Naive B cell (primary cell): ENCODE data around the gene SLC8A1. TPM values are rescaled to one million over a fixed set of nuclear protein-coding genes. Genes with fewer than 3 reads are reported as not detected.

Experiments
- ATAC-seq, 2 donors: fragments of 150-1000 bp; cut with Tn5 transposase; 2 replicates each; pipeline ENCODE4 v1.10.0; 2021; ENCODE audit warnings: low read depth in 2 of 2, mild to moderate bottlenecking in 2 of 2, moderate library complexity in 2 of 2
- DNase-seq: peaks from one replicate; pipeline ENCODE4 v3.0.0; 2022
- H3K27ac Mint-ChIP-seq, 6 donors: one replicate each; pipeline ENCODE4 v1.8.0; 2020 to 2022; ENCODE audit warnings: mild to moderate bottlenecking in 6 of 6, mixed read lengths in 6 of 6, moderate library complexity in 5 of 6, inconsistent platforms in 2 of 6
- H3K27me3 Mint-ChIP-seq, 3 donors: one replicate each; pipeline ENCODE4 v1.8.0; 2021 to 2022; ENCODE audit warnings: mixed read lengths in 3 of 3, mild to moderate bottlenecking in 1 of 3
- H3K36me3 Mint-ChIP-seq, 2 donors: one replicate each; pipeline ENCODE4 v1.8.0; 2020 to 2022; ENCODE audit warnings: mixed read lengths in 2 of 2, inconsistent platforms in 1 of 2, mild to moderate bottlenecking in 1 of 2
- H3K4me1 Mint-ChIP-seq, 3 donors: one replicate each; pipeline ENCODE4 v1.8.0; 2020 to 2022; ENCODE audit warnings: mixed read lengths in 3 of 3, inconsistent platforms in 1 of 3, mild to moderate bottlenecking in 1 of 3, moderate library complexity in 1 of 3
- H3K4me3 Mint-ChIP-seq, 8 donors: one replicate each; pipeline ENCODE4 v1.8.0; 2020 to 2022; ENCODE audit warnings: mild to moderate bottlenecking in 8 of 8, mixed read lengths in 8 of 8, moderate library complexity in 8 of 8, inconsistent platforms in 2 of 8
- H3K9me3 Mint-ChIP-seq, 7 donors: one replicate each; pipeline ENCODE4 v1.8.0; 2020 to 2022; ENCODE audit warnings: mixed read lengths in 7 of 7, mild to moderate bottlenecking in 5 of 7, inconsistent platforms in 2 of 7, moderate library complexity in 1 of 7
- polyA plus RNA-seq, 6 donors: library from polyadenylated mRNA; unstranded; fragments of 300-500 nt; fragmentation: Illumina TruSeq; gene quantifications; one replicate each; pipeline ENCODE4 v1.2.3, GENCODE V29; 2021; ENCODE audit warnings: low read depth in 6 of 6

Gene SLC8A1
- polyA plus RNA-seq, 6 donors from 2014 or later: 0.04 TPM; not detected in 5

- ATAC-seq (no peak), DNase-seq (no peak)
- H3K4me3 Mint-ChIP-seq: no peak overlapping the region
- H3K27me3 Mint-ChIP-seq: no peaks in the 10 kb centered on the region
- no peaks in the 10 kb centered on the region for H3K9me3 Mint-ChIP-seq
- no peaks in the 10 kb centered on the region for H3K4me1 Mint-ChIP-seq
- H3K36me3 Mint-ChIP-seq: no peaks in the 10 kb centered on the region
- H3K27ac Mint-ChIP-seq: peak overlapping the region in 1 of 6 donors; percentile 0
Observed at GRCh38 chr2:40128796-40129195, 323.1 kb downstream of the SLC8A1 start.

GRCh38 chr2:40127890-40128557 lies 323.9 kb downstream of the SLC8A1 start:
- Mint-ChIP-seq H3K4me3 (no peak overlapping the region), H3K27me3 (no peaks in the 10 kb centered on the region), H3K36me3 (no peaks in the 10 kb centered on the region), H3K4me1 (no peaks in the 10 kb centered on the region), H3K9me3 (no peaks in the 10 kb centered on the region), H3K27ac (no peak overlapping the region)
- ATAC-seq (no peak), DNase-seq (no peak)

GRCh38 chr2:40127146-40127545 lies 324.7 kb downstream of the SLC8A1 start:
- H3K36me3 Mint-ChIP-seq: no peaks in the 10 kb centered on the region
- no peaks in the 10 kb centered on the region for H3K27me3 Mint-ChIP-seq
- no peaks in the 10 kb centered on the region for H3K9me3 Mint-ChIP-seq
- no peaks in the 10 kb centered on the region for H3K4me1 Mint-ChIP-seq
- no peak for DNase-seq
- no peak overlapping the region for H3K4me3 Mint-ChIP-seq
- H3K27ac Mint-ChIP-seq: no peak overlapping the region
- ATAC-seq: no peak

GRCh38 chr2:40126006-40126405 lies 325.9 kb downstream of the SLC8A1 start:
- H3K27ac Mint-ChIP-seq: peak overlapping the region in 1 of 6 donors; percentile 46
- DNase-seq (no peak), ATAC-seq (no peak)
- H3K36me3 Mint-ChIP-seq: no peaks in the 10 kb centered on the region
- no peaks in the 10 kb centered on the region for H3K27me3 Mint-ChIP-seq
- H3K4me3 Mint-ChIP-seq: no peak overlapping the region
- no peaks in the 10 kb centered on the region for H3K4me1 Mint-ChIP-seq
- H3K9me3 Mint-ChIP-seq: no peaks in the 10 kb centered on the region

GRCh38 chr2:40123746-40124145 lies 328.1 kb downstream of the SLC8A1 start:
- H3K4me3 Mint-ChIP-seq: no peak overlapping the region
- no peaks in the 10 kb centered on the region for H3K9me3 Mint-ChIP-seq
- H3K36me3 Mint-ChIP-seq: no peaks in the 10 kb centered on the region
- no peaks in the 10 kb centered on the region for H3K4me1 Mint-ChIP-seq
- H3K27ac Mint-ChIP-seq: no peak overlapping the region
- ATAC-seq (no peak), DNase-seq (no peak)
- H3K27me3 Mint-ChIP-seq: no peaks in the 10 kb centered on the region

GRCh38 chr2:40123326-40123725 lies 328.6 kb downstream of the SLC8A1 start:
- ATAC-seq (no peak), DNase-seq (no peak)
- no peaks in the 10 kb centered on the region for H3K27me3 Mint-ChIP-seq
- no peaks in the 10 kb centered on the region for H3K9me3 Mint-ChIP-seq
- no peaks in the 10 kb centered on the region for H3K36me3 Mint-ChIP-seq
- H3K4me3 Mint-ChIP-seq: no peak overlapping the region
- peak overlapping the region in 1 of 6 donors; percentile 13 for H3K27ac Mint-ChIP-seq
- no peaks in the 10 kb centered on the region for H3K4me1 Mint-ChIP-seq

GRCh38 chr2:40120957-40121356 lies 330.9 kb downstream of the SLC8A1 start:
- ATAC-seq (no peak), DNase-seq (no peak)
- Mint-ChIP-seq H3K27ac (no peak overlapping the region), H3K4me3 (no peak overlapping the region), H3K9me3 (no peaks in the 10 kb centered on the region), H3K36me3 (no peaks in the 10 kb centered on the region), H3K4me1 (no peaks in the 10 kb centered on the region), H3K27me3 (no peaks in the 10 kb centered on the region)

- Mint-ChIP-seq H3K9me3 (no peaks in the 10 kb centered on the region), H3K27me3 (no peaks in the 10 kb centered on the region), H3K27ac (no peak overlapping the region), H3K36me3 (no peaks in the 10 kb centered on the region), H3K4me1 (no peaks in the 10 kb centered on the region), H3K4me3 (no peak overlapping the region)
- DNase-seq (no peak), ATAC-seq (no peak)
Observed at GRCh38 chr2:40120026-40120425, 331.9 kb downstream of the SLC8A1 start.

- no peak for DNase-seq
- no peaks in the 10 kb centered on the region for H3K27me3 Mint-ChIP-seq
- no peak for ATAC-seq
- H3K4me3 Mint-ChIP-seq: no peak overlapping the region
- H3K4me1 Mint-ChIP-seq: no peaks in the 10 kb centered on the region
- no peak overlapping the region for H3K27ac Mint-ChIP-seq
- no peaks in the 10 kb centered on the region for H3K36me3 Mint-ChIP-seq
- H3K9me3 Mint-ChIP-seq: no peaks in the 10 kb centered on the region
Observed at GRCh38 chr2:40118622-40119021, 333.3 kb downstream of the SLC8A1 start.

- Mint-ChIP-seq H3K27me3 (no peaks in the 10 kb centered on the region), H3K4me3 (no peak overlapping the region), H3K27ac (no peak overlapping the region), H3K36me3 (no peaks in the 10 kb centered on the region), H3K9me3 (no peaks in the 10 kb centered on the region), H3K4me1 (no peaks in the 10 kb centered on the region)
- ATAC-seq (no peak), DNase-seq (no peak)
Observed at GRCh38 chr2:40115894-40116293, 336.0 kb downstream of the SLC8A1 start.

GRCh38 chr2:40115348-40115747 lies 336.5 kb downstream of the SLC8A1 start:
- no peaks in the 10 kb centered on the region for H3K27me3 Mint-ChIP-seq
- no peaks in the 10 kb centered on the region for H3K36me3 Mint-ChIP-seq
- H3K9me3 Mint-ChIP-seq: no peaks in the 10 kb centered on the region
- no peak overlapping the region for H3K4me3 Mint-ChIP-seq
- H3K4me1 Mint-ChIP-seq: no peaks in the 10 kb centered on the region
- peak overlapping the region in 1 of 6 donors; percentile 75 for H3K27ac Mint-ChIP-seq
- no peak for ATAC-seq
- DNase-seq: no peak

GRCh38 chr2:40113997-40114396 lies 337.9 kb downstream of the SLC8A1 start:
- no peaks in the 10 kb centered on the region for H3K36me3 Mint-ChIP-seq
- DNase-seq: no peak
- no peak for ATAC-seq
- peaks cover 0 to 2% (median 0%) of the 10 kb centered on the region in 7 donors for H3K9me3 Mint-ChIP-seq
- H3K27ac Mint-ChIP-seq: no peak overlapping the region
- no peaks in the 10 kb centered on the region for H3K27me3 Mint-ChIP-seq
- H3K4me3 Mint-ChIP-seq: no peak overlapping the region
- H3K4me1 Mint-ChIP-seq: no peaks in the 10 kb centered on the region

- Mint-ChIP-seq H3K9me3 (peaks cover 0 to 2% (median 0%) of the 10 kb centered on the region in 7 donors), H3K36me3 (no peaks in the 10 kb centered on the region), H3K4me1 (no peaks in the 10 kb centered on the region), H3K27me3 (no peaks in the 10 kb centered on the region), H3K4me3 (no peak overlapping the region), H3K27ac (no peak overlapping the region)
- no peak for ATAC-seq
- no peak for DNase-seq
Observed at GRCh38 chr2:40113272-40113968, 338.5 kb downstream of the SLC8A1 start.

GRCh38 chr2:40109381-40109780 lies 342.5 kb downstream of the SLC8A1 start:
- ATAC-seq (no peak), DNase-seq (no peak)
- no peaks in the 10 kb centered on the region for H3K36me3 Mint-ChIP-seq
- H3K4me3 Mint-ChIP-seq: no peak overlapping the region
- H3K4me1 Mint-ChIP-seq: no peaks in the 10 kb centered on the region
- H3K27me3 Mint-ChIP-seq: no peaks in the 10 kb centered on the region
- H3K27ac Mint-ChIP-seq: no peak overlapping the region
- peaks cover 0 to 2% (median 0%) of the 10 kb centered on the region in 7 donors for H3K9me3 Mint-ChIP-seq
